Activated CD4-positive, alpha-beta T cell treated with anti-CD3 and anti-CD28 coated beads for 36 hours (primary cell): Measurements from ENCODE around the gene MTHFR. TPM values are rescaled to one million over a fixed set of nuclear protein-coding genes. Genes with fewer than 3 reads are reported as not detected.

ENCODE experiments used
- ATAC-seq: fragments of 200-7000 bp; cut with Tn5 transposase; one replicate; pipeline ENCODE4 v1.10.0; 2021; ENCODE audit warnings: mild to moderate bottlenecking, moderate library complexity
- CTCF ChIA-PET: fragments of 350-600 bp; sonication (Branson Sonifier 250); formaldehyde crosslinking; loops from one replicate; lab custom pipeline; 2021; ENCODE audit warnings: antibody characterized with exemption; lab: Charles Lee
- POLR2A ChIA-PET: fragments of 350-600 bp; sonication (Branson Sonifier 250); formaldehyde crosslinking; loops from one replicate; lab custom pipeline; 2021; ENCODE audit warnings: antibody characterized with exemption, inconsistent platforms; lab: Charles Lee
- DNase-seq: peaks from one replicate; pipeline ENCODE4 v3.0.0-alpha.2; 2020
- H3K27ac Mint-ChIP-seq: one replicate; pipeline ENCODE4 v1.8.0; 2021; ENCODE audit warnings: mixed read lengths
- H3K27me3 Mint-ChIP-seq: one replicate; pipeline ENCODE4 v1.8.0; 2021; ENCODE audit warnings: mixed read lengths
- H3K36me3 Mint-ChIP-seq: one replicate; pipeline ENCODE4 v1.8.0; 2021; ENCODE audit warnings: low read depth, mixed read lengths
- H3K4me1 Mint-ChIP-seq: one replicate; pipeline ENCODE4 v1.8.0; 2021; ENCODE audit warnings: mixed read lengths
- H3K4me3 Mint-ChIP-seq: one replicate; pipeline ENCODE4 v1.8.0; 2021; ENCODE audit warnings: mild to moderate bottlenecking, moderate library complexity, mixed read lengths
- H3K9me3 Mint-ChIP-seq: one replicate; pipeline ENCODE4 v1.8.0; 2021; ENCODE audit warnings: low read depth, mixed read lengths
- intact Hi-C, 2 experiments: fragments of 100-400 bp; cut with DNase I in 1 of 2; cut with micrococcal nuclease in 1 of 2; formaldehyde crosslinking; loops; one replicate each; pipeline versions ENCODE4 v1.14.2 to v1.15.1; 2022 to 2024; cut with DNase I, micrococcal nuclease
- total RNA-seq, 2 experiments: library from RNA; stranded (reverse); gene quantifications; one replicate each; pipeline ENCODE4 v1.2.3, GENCODE V29; 2021

Gene MTHFR
- total RNA-seq, 2 experiments from 2014 or later, result 11.2 to 11.6 TPM

- POLR2A ChIA-PET, result no interaction called here
- H3K36me3 Mint-ChIP-seq, result no peaks in the 10 kb centered on the region
- H3K4me1 Mint-ChIP-seq, result peaks cover 5% of the 10 kb centered on the region
- no peaks in the 10 kb centered on the region for H3K27me3 Mint-ChIP-seq
- DNase-seq (no peak), ATAC-seq (no peak)
- no peak overlapping the region for H3K27ac Mint-ChIP-seq
- intact Hi-C loops, result loop anchor here in 1 of 2 experiments (5.0 kb wide), 1 partner anchor 104 kb away; no protein-coding TSS in a partner anchor
- no peaks in the 10 kb centered on the region for H3K9me3 Mint-ChIP-seq
- H3K4me3 Mint-ChIP-seq, result no peak overlapping the region
- CTCF ChIA-PET, result interaction anchor here (0.6 kb wide), 1 partner anchor 1048 kb away, joined by 3 read pairs; no protein-coding TSS in a partner anchor
Observed at GRCh38 chr1:11787804-11788436, 17.8 kb downstream of the MTHFR start.

- H3K27ac Mint-ChIP-seq, result no peak overlapping the region
- H3K4me1 Mint-ChIP-seq, result peaks cover 5% of the 10 kb centered on the region
- DNase-seq (no peak), ATAC-seq (no peak)
- H3K36me3 Mint-ChIP-seq, result no peaks in the 10 kb centered on the region
- CTCF ChIA-PET, result interaction anchor here (0.6 to 0.7 kb wide), 3 partner anchors 32 to 1047 kb away, joined by 3 read pairs; no protein-coding TSS in a partner anchor
- H3K27me3 Mint-ChIP-seq, result no peaks in the 10 kb centered on the region
- H3K9me3 Mint-ChIP-seq, result no peaks in the 10 kb centered on the region
- intact Hi-C loops, result loop anchor here in 1 of 2 experiments (5.0 kb wide), 1 partner anchor 105 kb away; no protein-coding TSS in a partner anchor
- POLR2A ChIA-PET, result no interaction called here
- H3K4me3 Mint-ChIP-seq, result no peak overlapping the region
Observed at GRCh38 chr1:11787251-11787803, 18.4 kb downstream of the MTHFR start.

- no peak for DNase-seq
- H3K9me3 Mint-ChIP-seq, result no peaks in the 10 kb centered on the region
Observed at GRCh38 chr1:11786168-11786567, 19.6 kb downstream of the MTHFR start.

GRCh38 chr1:11784993-11785769 is 20.6 kb downstream of the MTHFR start:
- Mint-ChIP-seq H3K4me3 (no peak overlapping the region), H3K27me3 (no peaks in the 10 kb centered on the region), H3K9me3 (no peaks in the 10 kb centered on the region), H3K4me1 (peaks cover 5% of the 10 kb centered on the region), H3K27ac (no peak overlapping the region), H3K36me3 (no peaks in the 10 kb centered on the region)
- CTCF ChIA-PET, result interaction anchor here (0.6 to 1.6 kb wide), 6 partner anchors 13 to 390 kb away, joined by 3 to 5 read pairs (median 3); no protein-coding TSS in a partner anchor
- ATAC-seq, result peak; percentile 82
- POLR2A ChIA-PET, result no interaction called here
- DNase-seq, result peak; percentile 62
- intact Hi-C loops, result loop anchor here in 1 of 2 experiments (5.0 kb wide), 1 partner anchor 107 kb away; no protein-coding TSS in a partner anchor

More at GRCh38 chr1:11786168-11786567, 19.6 kb downstream of the MTHFR start:
- ChIA-PET CTCF (interaction anchor here (0.6 to 1.6 kb wide), 5 partner anchors 12 to 132 kb away, joined by 3 to 5 read pairs (median 3); no protein-coding TSS in a partner anchor), POLR2A (no interaction called here)
- Mint-ChIP-seq H3K27me3 (no peaks in the 10 kb centered on the region), H3K4me1 (peaks cover 5% of the 10 kb centered on the region), H3K4me3 (no peak overlapping the region), H3K27ac (no peak overlapping the region), H3K36me3 (no peaks in the 10 kb centered on the region)
- ATAC-seq, result no peak
- intact Hi-C loops, result loop anchor here in 1 of 2 experiments (5.0 kb wide), 1 partner anchor 106 kb away; no protein-coding TSS in a partner anchor

GRCh38 chr1:11784256-11784992 is 21.3 kb downstream of the MTHFR start:
- ATAC-seq (no peak), DNase-seq (no peak)
- intact Hi-C loops, result no loop called here
- Mint-ChIP-seq H3K4me1 (peaks cover 5% of the 10 kb centered on the region), H3K9me3 (no peaks in the 10 kb centered on the region), H3K4me3 (no peak overlapping the region), H3K36me3 (no peaks in the 10 kb centered on the region), H3K27me3 (no peaks in the 10 kb centered on the region), H3K27ac (no peak overlapping the region)
- POLR2A ChIA-PET, result no interaction called here
- CTCF ChIA-PET, result interaction anchor here (0.7 to 1.6 kb wide), 3 partner anchors 14 to 390 kb away, joined by 3 to 4 read pairs (median 3); no protein-coding TSS in a partner anchor

GRCh38 chr1:11783556-11783955 is 22.2 kb downstream of the MTHFR start:
- Mint-ChIP-seq H3K9me3 (no peaks in the 10 kb centered on the region), H3K27me3 (no peaks in the 10 kb centered on the region), H3K36me3 (no peaks in the 10 kb centered on the region), H3K4me3 (no peak overlapping the region), H3K27ac (no peak overlapping the region), H3K4me1 (peaks cover 5% of the 10 kb centered on the region)
- DNase-seq, result no peak
- ChIA-PET POLR2A (no interaction called here), CTCF (interaction anchor here (0.7 kb wide), 1 partner anchor 97 kb away, joined by 3 read pairs; no protein-coding TSS in a partner anchor)
- no peak for ATAC-seq
- intact Hi-C loops, result no loop called here

- Mint-ChIP-seq H3K4me1 (peaks cover 5% of the 10 kb centered on the region), H3K36me3 (no peaks in the 10 kb centered on the region), H3K27me3 (no peaks in the 10 kb centered on the region), H3K4me3 (no peak overlapping the region), H3K9me3 (no peaks in the 10 kb centered on the region), H3K27ac (no peak overlapping the region)
- ChIA-PET POLR2A (no interaction called here), CTCF (no interaction called here)
- intact Hi-C loops, result no loop called here
- ATAC-seq (no peak), DNase-seq (no peak)
Observed at GRCh38 chr1:11782127-11782708, 23.5 kb downstream of the MTHFR start.

- Mint-ChIP-seq H3K36me3 (no peaks in the 10 kb centered on the region), H3K9me3 (no peaks in the 10 kb centered on the region), H3K4me3 (no peak overlapping the region), H3K27ac (no peak overlapping the region), H3K4me1 (peaks cover 5% of the 10 kb centered on the region), H3K27me3 (no peaks in the 10 kb centered on the region)
- DNase-seq (no peak), ATAC-seq (no peak)
- intact Hi-C loops, result no loop called here
- POLR2A ChIA-PET, result no interaction called here
- CTCF ChIA-PET, result no interaction called here
Observed at GRCh38 chr1:11781297-11781696, 24.5 kb downstream of the MTHFR start.

- peaks cover 5% of the 10 kb centered on the region for H3K4me1 Mint-ChIP-seq
- POLR2A ChIA-PET, result no interaction called here
Observed at GRCh38 chr1:11780380-11781147, 25.2 kb downstream of the MTHFR start.

GRCh38 chr1:11779715-11780379 is 25.9 kb downstream of the MTHFR start:
- Mint-ChIP-seq H3K36me3 (no peaks in the 10 kb centered on the region), H3K4me3 (no peak overlapping the region), H3K27ac (no peak overlapping the region), H3K27me3 (no peaks in the 10 kb centered on the region), H3K9me3 (no peaks in the 10 kb centered on the region), H3K4me1 (peaks cover 2% of the 10 kb centered on the region)
- DNase-seq (no peak), ATAC-seq (no peak)
- intact Hi-C loops, result no loop called here
- CTCF ChIA-PET, result interaction anchor here (0.5 kb wide), 1 partner anchor 129 kb away, joined by 4 read pairs; no protein-coding TSS in a partner anchor
- POLR2A ChIA-PET, result no interaction called here

More at GRCh38 chr1:11780380-11781147, 25.2 kb downstream of the MTHFR start:
- CTCF ChIA-PET, result no interaction called here
- Mint-ChIP-seq H3K4me3 (no peak overlapping the region), H3K9me3 (no peaks in the 10 kb centered on the region), H3K36me3 (no peaks in the 10 kb centered on the region), H3K27me3 (no peaks in the 10 kb centered on the region), H3K27ac (no peak overlapping the region)
- intact Hi-C loops, result no loop called here
- no peak for DNase-seq
- ATAC-seq, result no peak
